EH (cell line): ENCODE results near the gene AP3S1.
A peak's percentile ranks its signal among the peaks of the same experiment; 100 is the strongest.

Experiments
- DNase-seq: peaks from one replicate; pipeline ENCODE4 v3.0.0-alpha.2; 2015; ENCODE audit warnings: low read depth

Gene AP3S1

DNA sequence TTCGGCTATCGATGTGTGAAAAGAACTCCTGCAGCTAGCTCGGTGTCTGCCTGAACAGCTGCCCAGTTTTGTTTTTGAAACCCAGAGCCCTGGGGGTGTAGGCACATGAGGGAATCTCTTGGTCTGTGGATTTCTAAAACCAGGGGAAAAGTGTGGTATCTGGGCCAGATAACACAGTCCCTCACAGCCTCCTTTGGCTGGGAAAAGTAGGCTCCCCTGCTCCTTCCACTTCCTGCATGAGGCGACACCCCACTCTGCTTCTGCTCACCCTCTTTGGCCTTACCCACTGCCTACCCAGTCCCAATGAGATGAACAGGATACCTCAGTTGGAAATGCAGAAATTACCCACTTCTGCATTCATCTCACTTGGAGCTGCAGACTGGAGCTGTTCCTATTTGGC lies 15.8 kb upstream of the AP3S1 start:
- DNase-seq = no peak

GRCh38 chr5:115829913-115830312 lies 11.8 kb upstream of the AP3S1 start:
- DNase-seq = no peak

DNA sequence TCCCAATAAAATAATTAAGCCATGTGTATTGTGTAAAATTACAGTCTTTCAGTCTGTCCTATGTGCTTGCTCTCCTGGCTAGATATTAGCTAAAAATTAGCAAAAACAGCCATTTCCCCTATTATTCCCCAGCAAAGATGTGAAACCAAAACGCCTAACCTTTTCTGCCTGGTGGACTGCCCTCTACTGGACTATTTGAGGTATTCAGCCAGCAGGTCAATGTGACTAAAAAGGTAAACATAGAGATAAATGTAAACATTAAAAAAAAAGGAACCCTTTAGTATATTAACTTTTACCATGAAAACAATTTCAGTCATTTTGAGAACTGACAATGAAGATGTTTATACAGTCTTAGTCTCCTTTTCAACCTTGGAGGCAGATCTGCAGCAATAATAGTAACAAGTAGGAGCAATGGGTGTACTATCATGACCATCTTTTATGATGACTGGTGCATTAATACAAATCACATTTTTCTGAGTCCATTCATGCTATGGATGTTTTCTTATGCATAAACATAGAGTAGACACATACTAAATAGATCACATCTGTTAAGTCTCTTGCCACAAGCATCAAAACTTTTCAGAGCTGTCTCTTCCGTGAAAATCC lies 10.5 kb upstream of the AP3S1 start:
- peak; percentile 56 for DNase-seq

- DNase-seq = no peak
Measured at GRCh38 chr5:115835481-115835880, 6.3 kb upstream of the AP3S1 start.

- DNase-seq = peak; percentile 64
Measured at GRCh38 chr5:115838885-115839518, 2.7 kb upstream of the AP3S1 start.

DNA sequence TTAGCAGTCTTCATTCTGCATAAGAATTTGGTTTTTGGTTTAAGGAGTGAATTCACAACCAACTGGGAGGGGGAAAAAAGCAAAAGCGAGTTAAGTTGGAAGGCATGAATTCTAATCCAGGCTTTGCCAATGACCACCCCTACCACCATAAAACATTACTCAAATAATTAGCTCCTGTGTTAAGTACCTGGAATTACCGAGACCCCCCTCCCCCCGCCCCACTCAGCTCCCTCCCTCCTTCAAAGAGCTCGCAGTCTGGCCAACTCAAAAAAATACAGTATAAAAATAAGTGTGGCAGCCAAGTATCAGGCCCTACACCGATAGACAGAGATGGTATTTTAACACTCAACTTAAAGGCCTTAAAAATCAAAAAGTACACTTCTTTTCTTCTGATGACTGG lies 862 bp upstream of the AP3S1 start:
- DNase-seq = no peak

DNA sequence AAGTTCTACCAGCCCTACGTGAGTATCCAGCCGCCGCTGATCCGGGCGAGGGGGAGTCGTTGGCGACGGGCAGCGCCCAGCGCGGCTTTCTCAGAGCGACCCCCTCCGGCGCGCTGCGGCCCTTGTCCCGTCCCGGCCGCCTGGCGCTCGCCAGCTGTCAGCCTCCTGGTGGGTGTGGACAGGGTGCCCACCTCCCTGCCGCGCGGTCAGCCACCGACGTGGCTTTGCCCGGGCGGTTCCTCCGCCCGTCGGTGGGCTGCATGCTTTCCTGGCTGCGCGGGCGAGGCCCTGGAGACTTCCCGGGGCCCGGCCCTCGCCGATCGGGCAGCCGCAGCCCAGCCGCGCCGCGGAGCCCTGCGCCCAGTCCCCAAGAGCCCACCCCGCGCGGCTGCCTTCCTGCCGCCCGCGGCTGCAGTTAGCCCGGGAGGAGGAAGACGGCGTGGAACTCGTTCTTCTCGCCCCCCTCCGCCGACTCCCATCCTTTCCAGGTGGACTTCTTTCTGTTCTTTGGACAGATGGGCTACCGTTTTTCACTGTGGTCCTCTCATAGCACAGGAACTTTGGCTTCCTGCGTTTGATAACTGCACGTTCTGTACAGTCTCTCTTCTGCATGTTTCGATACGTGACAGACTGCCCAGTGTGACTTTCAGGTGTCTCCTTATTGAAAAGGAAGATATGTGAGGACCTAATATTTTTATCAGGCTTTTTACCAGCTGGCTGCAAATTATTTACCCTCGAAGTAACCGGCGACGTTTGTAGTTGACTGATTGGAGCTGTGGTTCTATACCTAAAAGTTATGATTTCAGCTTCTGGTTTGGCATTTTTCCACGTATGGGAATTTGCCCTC lies 577 bp downstream of the AP3S1 start:
- DNase-seq = peak; percentile 75

DNA sequence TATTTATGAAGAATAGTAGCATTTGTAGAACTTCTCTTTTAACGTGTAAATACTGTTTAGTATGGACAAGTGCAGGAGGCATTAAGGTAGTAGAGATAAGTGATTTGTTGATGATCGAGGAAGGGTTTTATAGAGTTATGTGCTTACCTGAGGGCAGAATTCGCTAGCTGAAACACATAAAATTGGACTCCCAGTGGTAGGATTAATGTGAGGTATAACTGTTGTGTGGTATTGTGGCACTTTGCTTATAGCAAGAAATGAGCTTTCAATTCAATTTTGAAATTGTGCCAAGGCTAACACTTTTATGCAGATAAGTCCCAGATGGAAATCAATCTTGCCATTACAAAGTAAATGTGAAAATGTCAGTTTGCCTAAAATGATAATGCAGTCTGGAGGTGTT lies 1.2 kb downstream of the AP3S1 start:
- DNase-seq = no peak

DNA sequence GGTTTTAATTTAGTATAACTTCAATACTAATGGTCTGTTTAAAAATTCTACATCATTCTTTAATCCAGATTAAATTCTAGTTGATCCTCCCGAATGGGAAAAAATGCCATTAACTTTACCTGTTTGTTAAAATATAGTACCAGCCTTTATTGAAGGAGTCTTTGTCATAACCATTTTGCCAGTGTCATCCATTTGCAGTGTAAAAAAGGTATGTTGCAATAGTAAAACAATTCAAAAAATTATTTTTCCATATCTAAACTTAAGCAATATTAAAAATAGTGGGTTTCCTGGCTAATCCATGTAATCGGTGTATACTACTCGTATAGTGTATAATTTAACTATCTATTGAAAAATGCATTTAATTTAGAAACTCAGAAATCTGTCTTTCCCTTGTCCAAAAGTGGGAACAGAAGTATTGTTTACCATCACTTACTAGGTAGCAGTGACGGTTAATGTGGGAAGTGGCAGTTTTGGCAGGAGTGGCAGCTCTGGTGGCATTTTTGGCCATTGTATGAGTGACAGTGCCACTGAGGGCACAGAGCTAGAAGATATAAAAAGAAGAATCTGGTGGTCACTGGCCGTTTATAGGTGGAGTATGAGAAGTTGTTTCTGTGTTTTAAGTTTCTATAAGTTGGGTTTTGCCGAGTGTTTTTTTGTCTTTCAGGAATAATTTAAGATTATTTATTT lies 1.9 kb downstream of the AP3S1 start:
- DNase-seq = no peak

GRCh38 chr5:115844321-115844817 lies 2.6 kb downstream of the AP3S1 start:
- no peak for DNase-seq

DNA sequence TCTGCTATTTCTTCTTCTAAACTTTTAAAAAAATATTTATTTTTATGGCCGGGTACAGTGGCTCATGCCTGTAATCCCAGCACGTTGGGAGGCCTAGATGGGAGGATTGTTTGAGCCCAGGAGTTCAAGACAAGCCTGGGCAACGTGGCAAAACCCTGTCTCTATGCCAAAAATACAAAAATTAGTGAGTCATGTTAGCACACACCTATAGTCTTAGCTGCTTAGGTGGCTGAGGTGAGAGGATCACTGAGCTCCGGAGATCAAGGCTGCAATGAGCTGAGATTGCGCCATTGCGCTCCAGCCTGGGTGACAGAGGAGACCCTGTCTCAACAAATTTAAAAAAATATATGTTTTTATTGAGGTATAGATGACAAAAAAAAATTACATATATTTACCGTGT lies 5.6 kb downstream of the AP3S1 start:
- no peak for DNase-seq

GRCh38 chr5:115849258-115849798 lies 7.6 kb downstream of the AP3S1 start:
- DNase-seq = no peak

DNA sequence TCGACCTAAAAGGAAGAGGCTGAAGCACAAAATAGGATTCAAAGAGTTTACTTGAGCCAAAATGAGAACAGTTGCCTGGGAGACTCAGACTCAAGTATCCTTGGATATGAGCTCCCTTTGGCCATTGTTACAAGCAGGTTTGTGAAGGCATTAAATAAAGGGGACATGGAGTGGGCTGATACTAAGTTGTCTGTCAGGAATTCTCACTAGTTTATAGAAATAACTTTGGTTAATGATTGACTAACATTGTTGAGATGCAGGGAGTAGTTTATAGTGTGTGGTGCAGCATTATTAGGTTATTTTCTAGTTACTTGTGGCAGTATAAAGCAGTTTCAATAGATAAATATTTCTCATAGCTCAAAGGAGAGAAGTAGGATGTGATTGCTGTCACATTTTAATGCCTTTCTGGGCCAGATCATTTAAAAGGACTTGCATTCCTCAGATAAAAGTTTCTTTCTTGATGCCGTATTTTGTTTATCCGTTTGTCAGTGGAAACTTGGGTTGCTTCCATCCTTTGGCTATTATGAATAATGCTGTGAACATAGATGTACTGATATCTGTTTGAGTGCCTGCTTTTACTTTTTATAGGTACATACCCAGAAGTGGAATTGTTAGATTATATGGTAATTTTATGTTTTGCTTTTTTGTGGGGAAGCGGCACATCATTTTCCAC lies 9.1 kb downstream of the AP3S1 start:
- DNase-seq = peak; percentile 71

DNA sequence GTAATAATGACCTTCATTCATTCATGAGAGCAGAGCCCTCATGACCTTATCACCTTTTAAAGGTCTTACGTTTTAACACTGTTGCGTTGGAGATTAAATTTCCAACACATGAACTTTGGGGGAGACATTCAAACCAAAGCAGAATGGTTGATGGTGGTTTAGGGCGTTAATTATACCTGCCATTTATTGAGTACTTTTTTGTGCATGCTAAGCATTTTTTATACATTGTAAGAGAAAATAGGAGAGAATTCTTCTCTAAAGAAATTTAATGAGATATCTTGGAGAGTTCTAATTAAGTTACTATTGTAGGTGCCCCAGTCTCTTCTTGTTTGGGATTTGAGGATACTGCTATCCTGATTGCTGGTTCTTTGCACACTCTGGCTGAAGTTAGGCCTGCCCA lies 12.4 kb downstream of the AP3S1 start:
- no peak for DNase-seq

DNA sequence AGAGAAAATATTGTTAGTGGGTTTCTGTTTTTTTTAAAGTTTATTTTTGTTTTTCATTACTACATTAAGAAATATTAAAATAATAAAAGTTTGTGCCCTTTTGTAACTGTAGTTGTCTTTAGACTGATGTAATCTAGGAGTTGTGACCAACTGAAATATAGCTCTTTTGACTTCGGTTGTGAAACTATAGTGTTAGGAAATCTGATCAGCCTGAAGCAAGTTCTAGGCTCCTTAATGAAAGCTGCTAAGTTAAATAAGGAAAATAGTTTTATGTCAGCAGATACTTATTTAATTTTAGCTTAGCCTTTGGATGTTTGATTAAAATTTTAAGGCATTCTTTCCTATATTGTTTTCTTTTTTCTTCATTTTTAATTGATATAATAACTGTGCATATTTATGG lies 14.2 kb downstream of the AP3S1 start:
- DNase-seq = no peak

DNA sequence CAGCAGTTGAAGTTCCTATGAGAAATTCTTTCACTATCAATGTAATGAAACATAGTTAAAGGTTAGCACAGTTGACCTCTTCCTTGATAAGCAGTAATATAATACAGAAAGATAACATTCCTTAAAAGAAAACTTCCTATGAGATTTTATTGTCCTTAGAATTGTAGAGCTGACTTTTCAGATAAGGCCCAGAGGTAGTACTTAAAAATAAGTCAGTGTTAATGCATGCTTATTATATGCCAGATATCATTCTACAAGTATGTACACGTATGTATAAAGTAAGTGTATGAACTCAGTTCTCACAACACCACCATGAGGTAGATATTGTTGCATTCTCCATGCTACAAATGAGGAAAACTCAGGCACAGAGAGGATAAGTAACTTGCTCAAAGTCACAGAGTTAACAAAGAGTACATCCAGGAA lies 15.3 kb downstream of the AP3S1 start:
- DNase-seq = no peak

DNA sequence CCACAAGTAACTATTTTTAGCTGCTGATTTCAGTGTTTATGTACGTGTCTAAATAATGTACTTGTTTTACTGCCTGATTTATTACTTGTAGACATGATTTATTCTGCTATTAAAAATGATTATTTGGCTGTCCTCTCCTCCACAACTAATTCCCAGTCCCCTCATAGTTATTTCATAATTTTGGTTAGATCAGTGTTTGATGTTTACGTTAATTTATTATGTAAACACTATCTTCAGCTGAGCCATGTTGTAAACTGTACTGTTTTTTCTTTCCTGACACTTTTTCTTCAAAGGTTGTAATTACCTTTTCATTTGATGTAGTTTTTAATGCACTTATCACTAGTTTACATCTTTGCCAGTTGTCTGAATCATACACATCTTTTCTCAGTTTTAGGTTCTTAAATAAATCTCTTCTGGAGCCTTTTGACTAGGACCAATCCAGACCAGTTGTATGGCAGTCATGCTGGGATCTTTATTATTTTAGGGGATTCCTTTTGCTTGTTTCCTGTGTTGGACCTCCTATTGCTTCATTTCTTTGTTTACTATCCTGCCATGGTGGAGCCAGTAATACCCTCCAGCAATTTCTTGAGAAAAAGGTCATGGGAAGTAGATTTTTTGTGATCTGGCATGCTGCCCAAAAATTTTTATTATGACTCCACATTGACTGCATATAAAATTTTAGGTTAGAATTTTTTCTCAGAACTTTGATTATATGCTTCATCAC lies 16.1 kb downstream of the AP3S1 start:
- peak; percentile 87 for DNase-seq

- no peak for DNase-seq
Measured at GRCh38 chr5:115858396-115858795, 16.7 kb downstream of the AP3S1 start.

GRCh38 chr5:115859378-115859777 lies 17.6 kb downstream of the AP3S1 start:
- DNase-seq = peak; percentile 71

GRCh38 chr5:115869256-115869795 lies 27.6 kb downstream of the AP3S1 start:
- DNase-seq = no peak

DNA sequence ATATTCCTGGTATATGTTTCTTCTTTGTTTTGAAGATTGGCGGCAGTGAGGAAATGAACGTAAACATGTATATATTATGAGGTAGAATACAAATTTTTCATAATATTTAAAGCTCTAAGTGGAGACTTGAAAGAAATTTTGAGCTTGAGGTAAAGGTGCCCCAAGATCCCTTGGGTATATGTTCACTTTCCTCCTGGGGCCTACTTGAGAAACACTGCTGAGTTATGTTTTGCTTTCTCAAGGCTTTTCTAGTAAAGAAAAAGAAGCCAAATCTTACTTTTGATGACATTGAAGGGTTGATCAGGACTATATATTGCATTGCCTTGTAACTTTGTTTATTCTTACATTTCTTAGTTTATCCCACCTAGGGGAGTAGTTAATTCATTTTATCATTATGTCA lies 30.7 kb downstream of the AP3S1 start:
- DNase-seq = no peak
